ENCODE data around the gene SLIRP.

SLIRP gene

GRCh38 chr14:77710364-77710763 lies 2.5 kb downstream of the SLIRP start:
- H3K4me3 ChIP-seq (replicated peaks; ENCODE audit: low read depth, low read length): no peak overlapping the region
- TF ChIP-seq CTCF (IDR thresholded peaks at IDR 0.05; ENCODE audit: low read length, missing control alignments): no peak
- no peak for DNase-seq (ENCODE audit: low read depth)

- TF ChIP-seq CTCF (IDR thresholded peaks at IDR 0.05; ENCODE audit: low read length, missing control alignments): no peak
- no peak for DNase-seq (ENCODE audit: low read depth)
- no peak overlapping the region for H3K4me3 ChIP-seq (replicated peaks; ENCODE audit: low read depth, low read length)
Observed at GRCh38 chr14:77714926-77715325, 7.0 kb downstream of the SLIRP start.

GRCh38 chr14:77717608-77718305 lies 9.9 kb downstream of the SLIRP start:
- no peak overlapping the region for H3K4me3 ChIP-seq (replicated peaks; ENCODE audit: low read depth, low read length)
- TF ChIP-seq CTCF (IDR thresholded peaks at IDR 0.05; ENCODE audit: low read length, missing control alignments): no peak
- DNase-seq (ENCODE audit: low read depth): no peak

- DNase-seq (ENCODE audit: low read depth): no peak
- no peak overlapping the region for H3K4me3 ChIP-seq (replicated peaks; ENCODE audit: low read depth, low read length)
- no peak for TF ChIP-seq CTCF (IDR thresholded peaks at IDR 0.05; ENCODE audit: low read length, missing control alignments)
Observed at GRCh38 chr14:77721437-77721836, 13.5 kb downstream of the SLIRP start.

- TF ChIP-seq CTCF (IDR thresholded peaks at IDR 0.05; ENCODE audit: low read length, missing control alignments): no peak
- no peak for DNase-seq (ENCODE audit: low read depth)
- no peak overlapping the region for H3K4me3 ChIP-seq (replicated peaks; ENCODE audit: low read depth, low read length)
Observed at GRCh38 chr14:77722301-77722700, 14.4 kb downstream of the SLIRP start.

- no peak for TF ChIP-seq CTCF (IDR thresholded peaks at IDR 0.05; ENCODE audit: low read length, missing control alignments)
- no peak overlapping the region for H3K4me3 ChIP-seq (replicated peaks; ENCODE audit: low read depth, low read length)
- no peak for DNase-seq (ENCODE audit: low read depth)
Observed at GRCh38 chr14:77730976-77731497, 23.1 kb downstream of the SLIRP start.
